Measurements from ENCODE around the gene DCHS1.
A peak's percentile ranks its signal among the peaks of the same experiment; 100 is the strongest.

Gene DCHS1

DNA sequence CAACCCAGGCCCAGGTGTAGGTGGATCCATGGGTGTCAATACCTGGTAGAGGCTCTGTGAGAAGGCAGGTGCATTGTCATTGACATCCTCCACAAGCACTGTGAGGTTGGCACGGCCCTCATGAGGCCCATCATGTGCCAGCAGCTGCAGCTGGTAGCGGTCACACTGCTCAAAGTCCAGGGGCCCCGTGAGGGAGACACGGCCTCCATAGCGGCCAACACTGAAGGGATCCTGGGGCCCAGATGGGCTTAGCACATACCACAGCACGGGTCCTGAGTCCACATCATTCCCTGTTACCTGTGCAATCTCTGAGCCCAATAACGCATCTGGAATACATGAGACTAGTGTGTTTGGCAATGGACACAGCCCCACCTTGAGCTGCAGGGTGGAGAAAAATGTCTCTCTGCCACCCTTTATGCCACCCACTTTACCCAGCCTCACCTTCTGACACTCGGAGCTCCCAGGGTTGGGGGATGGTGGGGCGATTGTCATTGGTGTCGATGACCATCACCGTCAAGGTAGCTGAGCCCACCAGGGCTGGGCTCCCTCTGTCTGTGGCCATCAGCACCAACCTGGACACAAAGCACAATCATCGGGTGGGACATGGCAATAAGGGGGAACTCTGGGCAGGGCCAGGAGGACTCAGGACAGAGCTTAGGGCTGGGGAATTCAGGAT lies 30.3 kb downstream of the DCHS1 start:
- Histone ChIP-seq H3K27me3 (replicated peaks in 2 of 5; ENCODE audit: control insufficient read depth in 4 of 5, insufficient read depth in 5 of 5, low read length in 4 of 5) (no peaks in the 10 kb centered on the region), H3K4me1 (ENCODE audit: control extremely low read depth in 1 of 4, control insufficient read depth in 4 of 4, insufficient read depth in 4 of 4, low read length in 3 of 4) (peaks cover 0 to 6% (median 2%) of the 10 kb centered on the region in 4 experiments), H3K9me3 (ENCODE audit: control extremely low read depth in 1 of 5, control insufficient read depth in 4 of 5, insufficient read depth in 2 of 5, low read depth in 1 of 5, low read length in 4 of 5) (no peaks in the 10 kb centered on the region), H3K36me3 (ENCODE audit: control insufficient read depth in 4 of 4, insufficient read depth in 4 of 4, low read length in 3 of 4) (peaks cover 0 to 47% (median 6%) of the 10 kb centered on the region in 4 experiments), H3K4me3 (ENCODE audit: control insufficient read depth in 1 of 7, extremely low read depth in 1 of 7, insufficient read depth in 4 of 7, low read depth in 2 of 7, low read length in 6 of 7) (no peak overlapping the region), H3K27ac (ENCODE audit: insufficient read depth in 1 of 2, low read depth in 1 of 2, low read length in 2 of 2, poor library complexity in 1 of 2, severe bottlenecking in 2 of 2) (no peak overlapping the region)
- no peak for DNase-seq
- 97% methylated on average over 10 of the region's 12 CpGs for WGBS (ENCODE audit: insufficient coverage)
- ChIA-PET CTCF (interaction anchor here (1.7 kb wide), 1 partner anchor 24 kb away, joined by 5 read pairs; no protein-coding TSS in a partner anchor), POLR2A (no interaction called here)

DNA sequence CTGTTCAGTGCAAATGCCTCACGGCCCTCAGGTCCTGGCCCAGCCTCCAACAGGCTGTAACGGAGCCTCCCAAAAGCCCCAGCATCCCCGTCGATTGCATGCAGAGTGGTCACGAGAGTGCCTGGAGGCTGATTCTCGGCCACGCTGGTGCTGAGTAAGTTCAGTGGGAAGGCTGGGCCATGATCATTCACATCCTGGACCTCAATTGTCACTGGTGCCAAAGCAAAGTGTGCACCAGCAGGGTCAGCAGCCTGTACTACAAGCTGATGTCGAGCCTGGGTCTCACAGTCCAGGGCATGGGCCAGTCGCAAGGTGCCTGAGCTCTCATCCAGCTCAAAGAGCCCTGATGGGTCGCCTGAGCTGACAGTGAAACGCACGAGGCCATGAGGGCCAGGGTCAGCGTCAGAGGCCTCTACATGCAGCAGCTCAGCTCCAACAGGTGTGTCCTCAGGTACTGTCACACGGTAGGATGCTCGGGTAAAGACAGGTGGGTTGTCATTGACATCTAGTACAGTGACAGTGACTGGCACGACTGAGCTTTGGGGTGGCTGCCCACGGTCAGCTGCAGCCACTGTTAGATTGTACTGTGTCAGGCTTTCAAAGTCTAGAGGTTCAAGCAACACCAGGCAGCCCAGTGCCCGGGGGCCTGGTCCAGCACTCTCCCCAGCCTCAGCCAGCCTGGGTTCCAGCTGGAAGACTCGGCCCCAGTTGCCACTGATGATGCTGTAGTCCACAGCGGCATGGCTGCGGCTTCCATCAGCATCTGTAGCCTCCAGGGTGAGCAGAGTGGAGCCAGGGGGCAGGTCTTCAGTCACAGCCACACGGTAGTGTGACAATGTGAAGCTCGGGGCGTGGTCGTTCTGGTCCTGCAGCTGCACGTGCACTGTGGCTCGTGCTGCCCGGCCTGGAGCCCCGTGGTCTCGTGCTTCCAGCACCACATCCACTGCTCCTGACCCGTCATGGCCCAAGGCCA lies 31.9 kb downstream of the DCHS1 start:
- H3K9me3 ChIP-seq (ENCODE audit: control extremely low read depth in 1 of 5, control insufficient read depth in 4 of 5, insufficient read depth in 2 of 5, low read depth in 1 of 5, low read length in 4 of 5), result no peaks in the 10 kb centered on the region
- no peak for DNase-seq
- CTCF ChIA-PET, result interaction anchor here (0.7 to 3.6 kb wide), 5 partner anchors 9 to 29 kb away, joined by 3 to 16 read pairs (median 8); partner anchors contain the start of gene TAF10
- POLR2A ChIA-PET, result interaction anchor here (1.0 kb wide), 2 partner anchors 20 to 25 kb away, joined by 3 read pairs; partner anchors contain the start of gene ILK
- peaks cover 0 to 37% (median 3%) of the 10 kb centered on the region in 4 experiments for H3K36me3 ChIP-seq (ENCODE audit: control insufficient read depth in 4 of 4, insufficient read depth in 4 of 4, low read length in 3 of 4)
- 95% methylated on average over 31 of the region's 31 CpGs for WGBS (ENCODE audit: insufficient coverage)
- H3K4me3 ChIP-seq (ENCODE audit: control insufficient read depth in 1 of 7, extremely low read depth in 1 of 7, insufficient read depth in 4 of 7, low read depth in 2 of 7, low read length in 6 of 7), result no peak overlapping the region
- H3K4me1 ChIP-seq (ENCODE audit: control extremely low read depth in 1 of 4, control insufficient read depth in 4 of 4, insufficient read depth in 4 of 4, low read length in 3 of 4), result peaks cover 3 to 15% (median 9%) of the 10 kb centered on the region in 4 experiments
- no peaks in the 10 kb centered on the region for H3K27me3 ChIP-seq (replicated peaks in 2 of 5; ENCODE audit: control insufficient read depth in 4 of 5, insufficient read depth in 5 of 5, low read length in 4 of 5)
- no peak overlapping the region for H3K27ac ChIP-seq (ENCODE audit: insufficient read depth in 1 of 2, low read depth in 1 of 2, low read length in 2 of 2, poor library complexity in 1 of 2, severe bottlenecking in 2 of 2)

- no peaks in the 10 kb centered on the region for H3K27me3 ChIP-seq (replicated peaks in 2 of 5; ENCODE audit: control insufficient read depth in 4 of 5, insufficient read depth in 5 of 5, low read length in 4 of 5)
- CTCF ChIA-PET, result interaction anchor here (0.6 to 3.6 kb wide), 10 partner anchors 8 to 87 kb away, joined by 3 to 16 read pairs (median 4); partner anchors contain the start of gene TAF10
Observed at GRCh38 chr11:6622261-6623171, 33.1 kb downstream of the DCHS1 start.

GRCh38 chr11:6621711-6622211 lies 33.8 kb downstream of the DCHS1 start:
- peaks cover 9 to 32% (median 26%) of the 10 kb centered on the region in 4 experiments for H3K4me1 ChIP-seq (ENCODE audit: control extremely low read depth in 1 of 4, control insufficient read depth in 4 of 4, insufficient read depth in 4 of 4, low read length in 3 of 4)

More at GRCh38 chr11:6622261-6623171, 33.1 kb downstream of the DCHS1 start:
- POLR2A ChIA-PET, result interaction anchor here (1.0 to 1.4 kb wide), 2 partner anchors 9 to 19 kb away, joined by 3 to 5 read pairs; partner anchors contain the start of gene ILK
- Histone ChIP-seq H3K27ac (ENCODE audit: insufficient read depth in 1 of 2, low read depth in 1 of 2, low read length in 2 of 2, poor library complexity in 1 of 2, severe bottlenecking in 2 of 2) (no peak overlapping the region), H3K4me1 (ENCODE audit: control extremely low read depth in 1 of 4, control insufficient read depth in 4 of 4, insufficient read depth in 4 of 4, low read length in 3 of 4) (peaks cover 8 to 26% (median 20%) of the 10 kb centered on the region in 4 experiments), H3K36me3 (ENCODE audit: control insufficient read depth in 4 of 4, insufficient read depth in 4 of 4, low read length in 3 of 4) (peaks cover 0 to 37% (median 3%) of the 10 kb centered on the region in 4 experiments), H3K9me3 (ENCODE audit: control extremely low read depth in 1 of 5, control insufficient read depth in 4 of 5, insufficient read depth in 2 of 5, low read depth in 1 of 5, low read length in 4 of 5) (no peaks in the 10 kb centered on the region), H3K4me3 (ENCODE audit: control insufficient read depth in 1 of 7, extremely low read depth in 1 of 7, insufficient read depth in 4 of 7, low read depth in 2 of 7, low read length in 6 of 7) (no peak overlapping the region)
- WGBS (ENCODE audit: insufficient coverage), result 94% methylated on average over 22 of the region's 24 CpGs
- DNase-seq, result peak in 1 of 3 donors; percentile 35

GRCh38 chr11:6620636-6621035 lies 35.0 kb downstream of the DCHS1 start:
- DNase-seq, result no peak
- Histone ChIP-seq H3K9me3 (ENCODE audit: control extremely low read depth in 1 of 5, control insufficient read depth in 4 of 5, insufficient read depth in 2 of 5, low read depth in 1 of 5, low read length in 4 of 5) (no peaks in the 10 kb centered on the region), H3K4me1 (ENCODE audit: control extremely low read depth in 1 of 4, control insufficient read depth in 4 of 4, insufficient read depth in 4 of 4, low read length in 3 of 4) (peaks cover 9 to 33% (median 26%) of the 10 kb centered on the region in 4 experiments), H3K27me3 (replicated peaks in 2 of 5; ENCODE audit: control insufficient read depth in 4 of 5, insufficient read depth in 5 of 5, low read length in 4 of 5) (no peaks in the 10 kb centered on the region), H3K36me3 (ENCODE audit: control insufficient read depth in 4 of 4, insufficient read depth in 4 of 4, low read length in 3 of 4) (peaks cover 0 to 33% (median 11%) of the 10 kb centered on the region in 4 experiments), H3K4me3 (ENCODE audit: control insufficient read depth in 1 of 7, extremely low read depth in 1 of 7, insufficient read depth in 4 of 7, low read depth in 2 of 7, low read length in 6 of 7) (no peak overlapping the region), H3K27ac (ENCODE audit: insufficient read depth in 1 of 2, low read depth in 1 of 2, low read length in 2 of 2, poor library complexity in 1 of 2, severe bottlenecking in 2 of 2) (no peak overlapping the region)
- WGBS (ENCODE audit: insufficient coverage), result 93% methylated on average over 1 of the region's 1 CpG
- ChIA-PET CTCF (interaction anchor here (0.6 to 3.6 kb wide), 9 partner anchors 8 to 492 kb away, joined by 3 to 16 read pairs (median 4); partner anchors contain the start of gene TAF10), POLR2A (no interaction called here)

More at GRCh38 chr11:6621711-6622211, 33.8 kb downstream of the DCHS1 start:
- POLR2A ChIA-PET, result interaction anchor here (1.4 kb wide), 1 partner anchor 9 kb away, joined by 5 read pairs; no protein-coding TSS in a partner anchor
- no peak for DNase-seq
- CTCF ChIA-PET, result interaction anchor here (0.6 to 3.6 kb wide), 11 partner anchors 9 to 91 kb away, joined by 3 to 16 read pairs (median 4); partner anchors contain the start of gene TAF10
- Histone ChIP-seq H3K27ac (ENCODE audit: insufficient read depth in 1 of 2, low read depth in 1 of 2, low read length in 2 of 2, poor library complexity in 1 of 2, severe bottlenecking in 2 of 2) (no peak overlapping the region), H3K9me3 (ENCODE audit: control extremely low read depth in 1 of 5, control insufficient read depth in 4 of 5, insufficient read depth in 2 of 5, low read depth in 1 of 5, low read length in 4 of 5) (no peaks in the 10 kb centered on the region), H3K36me3 (ENCODE audit: control insufficient read depth in 4 of 4, insufficient read depth in 4 of 4, low read length in 3 of 4) (peaks cover 0 to 34% (median 3%) of the 10 kb centered on the region in 4 experiments), H3K4me3 (ENCODE audit: control insufficient read depth in 1 of 7, extremely low read depth in 1 of 7, insufficient read depth in 4 of 7, low read depth in 2 of 7, low read length in 6 of 7) (no peak overlapping the region), H3K27me3 (replicated peaks in 2 of 5; ENCODE audit: control insufficient read depth in 4 of 5, insufficient read depth in 5 of 5, low read length in 4 of 5) (no peaks in the 10 kb centered on the region)
- WGBS (ENCODE audit: insufficient coverage), result 92% methylated on average over 15 of the region's 16 CpGs
